Gastrocnemius medialis (tissue), 4 donors: Measurements from ENCODE around the gene SEC14L5. TPM values are rescaled to one million over a fixed set of nuclear protein-coding genes. Genes with fewer than 3 reads are reported as not detected.

Experiments used
- ATAC-seq, 2 donors: fragments of 150-250 bp; one replicate each; pipeline ENCODE4 v1.9.1; 2016
- DNase-seq, 2 donors: peaks; one replicate each; pipeline ENCODE4 v3.0.0-alpha.2; 2019
- H3K27ac ChIP-seq, 4 donors: fragments of 200-600 bp; sonication (generic); 1 replicate in 1 of 4; 2 replicates in 3 of 4; pipeline ENCODE4 v1.5.1; 2016 to 2018; ENCODE audit warnings: mild to moderate bottlenecking in 2 of 4, moderate library complexity in 1 of 4
- H3K27me3 ChIP-seq, 3 donors: fragments of 200-600 bp; sonication (generic) in 2 of 3; 1 replicate in 1 of 3; 2 replicates in 2 of 3; pipeline versions ENCODE4 v1.5.1 to v1.6.0; 2016 to 2019; ENCODE audit warnings: mild to moderate bottlenecking in 1 of 3, moderate library complexity in 1 of 3
- H3K36me3 ChIP-seq, 2 donors: fragments of 200-600 bp; sonication (generic) in 1 of 2; one replicate each; pipeline ENCODE4 v1.5.1; 2017 to 2018
- H3K4me1 ChIP-seq, 2 donors: fragments of 200-600 bp; sonication (generic) in 1 of 2; one replicate each; pipeline ENCODE4 v1.5.1; 2016 to 2017; ENCODE audit warnings: mild to moderate bottlenecking in 2 of 2
- H3K4me3 ChIP-seq, 4 donors: fragments of 200-600 bp; sonication (generic) in 3 of 4; 1 replicate in 1 of 4; 2 replicates in 3 of 4; pipeline ENCODE4 v1.5.1; 2016 to 2019; ENCODE audit warnings: mild to moderate bottlenecking in 2 of 4
- H3K9me3 ChIP-seq, 3 donors: fragments of 200-600 bp; sonication (generic) in 2 of 3; 1 replicate in 1 of 3; 2 replicates in 2 of 3; pipeline ENCODE4 v1.5.1; 2016 to 2019
- CTCF ChIP-seq, 5 experiments: fragments of 450-650 bp in 3 of 5; fragments of 200-600 bp in 2 of 5; sonication (generic) in 2 of 5; IDR thresholded peaks in 4 of 5; conservative IDR thresholded peaks in 1 of 5; 1 replicate in 4 of 5; 2 replicates in 1 of 5; pipeline ENCODE4 v1.5.1; 2016 to 2019; ENCODE audit warnings: antibody characterized with exemption in 5 of 5, mild to moderate bottlenecking in 3 of 5, moderate library complexity in 3 of 5
- POLR2A ChIP-seq, 2 donors: fragments of 450-650 bp; IDR thresholded peaks; one replicate each; pipeline ENCODE4 v1.6.1; 2017; ENCODE audit warnings: antibody characterized with exemption in 2 of 2, mild to moderate bottlenecking in 2 of 2, moderate library complexity in 2 of 2
- in situ Hi-C, 4 donors: fragments of 200-750 bp; cut with MboI; loops; one replicate each; pipeline versions ENCODE4 v1.15.0 to v1.8.0; 2017; ENCODE audit warnings: low sequenced_read_pairs in 4 of 4
- intact Hi-C: fragments of 100-400 bp; cut with DNase I; formaldehyde crosslinking; loops from one replicate; pipeline ENCODE4 v1.15.1; 2023; ENCODE audit warnings: low total_unique reads
- total RNA-seq, 4 donors: library from RNA; depleted of rRNA; stranded (reverse); fragments of >200 nt; gene quantifications; one replicate each; pipeline versions ENCODE4 v1.1.0 to v1.2.3, GENCODE V29; 2016

The SEC14L5 gene
- total RNA-seq, 4 donors from 2014 or later: 0.85 to 5.8 (median 1.5) TPM

- H3K36me3 ChIP-seq: no peaks in the 10 kb centered on the region
- TF ChIP-seq CTCF (IDR thresholded peaks at IDR 0.05 in 4 of 5, conservative IDR thresholded peaks at IDR 0.05 in 1 of 5): no peak
- TF ChIP-seq POLR2A (IDR thresholded peaks at IDR 0.05): no peak
- H3K9me3 ChIP-seq: no peaks in the 10 kb centered on the region
- intact Hi-C loops (no loop called here), in situ Hi-C loops (no loop called here)
- no peak overlapping the region for H3K4me3 ChIP-seq
- ATAC-seq (no peak), DNase-seq (no peak)
- no peak overlapping the region for H3K27ac ChIP-seq
- no peaks in the 10 kb centered on the region for H3K4me1 ChIP-seq
- no peaks in the 10 kb centered on the region for H3K27me3 ChIP-seq
These were observed 42.8 kb upstream of the SEC14L5 start for GRCh38 chr16:4915226-4915761.

- H3K9me3 ChIP-seq: no peaks in the 10 kb centered on the region
- H3K4me1 ChIP-seq: no peaks in the 10 kb centered on the region
- intact Hi-C loops: no loop called here
- H3K36me3 ChIP-seq: no peaks in the 10 kb centered on the region
- ATAC-seq (no peak), DNase-seq (no peak)
- H3K4me3 ChIP-seq: no peak overlapping the region
- no peak overlapping the region for H3K27ac ChIP-seq
- in situ Hi-C loops: no loop called here
- TF ChIP-seq CTCF (IDR thresholded peaks at IDR 0.05 in 4 of 5, conservative IDR thresholded peaks at IDR 0.05 in 1 of 5) (no peak), POLR2A (IDR thresholded peaks at IDR 0.05) (no peak)
- H3K27me3 ChIP-seq: no peaks in the 10 kb centered on the region
These were observed 41.0 kb upstream of the SEC14L5 start for GRCh38 chr16:4917117-4917516.

- H3K4me3 ChIP-seq: no peak overlapping the region
- DNase-seq (no peak), ATAC-seq (no peak)
- intact Hi-C loops: no loop called here
- no peak for TF ChIP-seq CTCF (IDR thresholded peaks at IDR 0.05 in 4 of 5, conservative IDR thresholded peaks at IDR 0.05 in 1 of 5)
- no peak for TF ChIP-seq POLR2A (IDR thresholded peaks at IDR 0.05)
- H3K4me1 ChIP-seq: no peaks in the 10 kb centered on the region
- H3K27ac ChIP-seq: no peak overlapping the region
- H3K9me3 ChIP-seq: no peaks in the 10 kb centered on the region
- no peaks in the 10 kb centered on the region for H3K27me3 ChIP-seq
- in situ Hi-C loops: no loop called here
- no peaks in the 10 kb centered on the region for H3K36me3 ChIP-seq
These were observed 39.3 kb upstream of the SEC14L5 start for GRCh38 chr16:4918781-4919251.

- ATAC-seq: no peak
- Histone ChIP-seq H3K36me3 (no peaks in the 10 kb centered on the region), H3K27me3 (no peaks in the 10 kb centered on the region), H3K27ac (no peak overlapping the region), H3K4me3 (no peak overlapping the region), H3K9me3 (no peaks in the 10 kb centered on the region), H3K4me1 (no peaks in the 10 kb centered on the region)
- intact Hi-C loops (no loop called here), in situ Hi-C loops (no loop called here)
- TF ChIP-seq POLR2A (IDR thresholded peaks at IDR 0.05): no peak
- no peak for TF ChIP-seq CTCF (IDR thresholded peaks at IDR 0.05 in 4 of 5, conservative IDR thresholded peaks at IDR 0.05 in 1 of 5)
- no peak for DNase-seq
These were observed 37.3 kb upstream of the SEC14L5 start for GRCh38 chr16:4920826-4921225.
